ENCODE measurements around the gene CDH6. TPM values are rescaled to one million over a fixed set of nuclear protein-coding genes. Genes with fewer than 3 reads are reported as not detected.

The CDH6 gene
- total and polyA plus RNA-seq, 2 of the 13 experiments (the other 11 are each of a cell fraction or from before 2014, with no cell fraction given): not detected

- no peak overlapping the region for H3K27ac ChIP-seq (ENCODE audit: extremely low read length, insufficient read depth, low read length)
- H3K9me3 ChIP-seq (ENCODE audit: low read length): no peaks in the 10 kb centered on the region
- TF ChIP-seq ZNF512B (CRISPR knock-in tag; IDR thresholded peaks at IDR 0.05; ENCODE audit: borderline replicate concordance) (no peak), ZBTB49 (CRISPR knock-in tag; IDR thresholded peaks at IDR 0.05; ENCODE audit: borderline replicate concordance) (no peak), AGO1 (IDR thresholded peaks at IDR 0.05; ENCODE audit: low read depth, low read length, poor library complexity, severe bottlenecking) (no peak), CREBL2 (CRISPR knock-in tag; IDR thresholded peaks at IDR 0.05; ENCODE audit: borderline replicate concordance) (no peak), ZNF768 (CRISPR knock-in tag; IDR thresholded peaks at IDR 0.05) (no peak), HHEX (CRISPR knock-in tag; IDR thresholded peaks at IDR 0.05) (no peak)
- H3K4me1 ChIP-seq (ENCODE audit: insufficient read depth, low read length): no peaks in the 10 kb centered on the region
- no peak overlapping the region for H3K4me2 ChIP-seq (ENCODE audit: low read depth, low read length)
- intact Hi-C loops (cut with micrococcal nuclease; ENCODE audit: unreplicated experiment): no loop called here
- ChIA-PET POLR2A (no interaction called here), CTCF (ENCODE audit: low intra/inter-chr PET ratio, low total read pairs) (no interaction called here)
- H3K27me3 ChIP-seq (ENCODE audit: control insufficient read depth in 1 of 2, insufficient read depth in 2 of 2, low read length in 2 of 2): peaks cover 4 to 32% of the 10 kb centered on the region in 2 experiments
- in situ Hi-C loops (cut with HindIII; ENCODE audit: extremely low pct_ligation_motif_present, low pct_unique_long_range_greater_than_20kb): no loop called here
- FAIRE-seq (no peak), DNase-seq (ENCODE audit: low spot score) (no peak), ATAC-seq (no peak)
- 39% methylated on average over 10 of the region's 10 CpGs for WGBS (ENCODE audit: low lambda C conversion rate)
- H3K9ac ChIP-seq (ENCODE audit: insufficient read depth, low read depth, low read length): no peak overlapping the region
- no TSS peak for BruUV-seq (replicated peaks)
- no peak overlapping the region for H3K4me3 ChIP-seq (replicated peaks in 1 of 3; ENCODE audit: insufficient read depth in 1 of 3, low read depth in 2 of 3, low read length in 3 of 3)
- no peaks in the 10 kb centered on the region for H3K36me3 ChIP-seq (replicated peaks in 1 of 2; ENCODE audit: control insufficient read depth in 1 of 2, insufficient read depth in 2 of 2, low read length in 2 of 2)
- H3K79me2 ChIP-seq (ENCODE audit: insufficient read depth, low read length): no peaks in the 10 kb centered on the region
- no peaks in the 10 kb centered on the region for H4K20me1 ChIP-seq (ENCODE audit: insufficient read depth, low read length)
- no peak overlapping the region for H2AFZ ChIP-seq (ENCODE audit: low read length)
Measured at GRCh38 chr5:31193116-31193515, 370 bp upstream of the CDH6 start.
